CD4-positive, alpha-beta T cell (primary cell): Measurements from ENCODE around the gene RPN2. TPM values are rescaled to one million over a fixed set of nuclear protein-coding genes. Genes with fewer than 3 reads are reported as not detected.

Experiments used
- ATAC-seq: fragments of 200-7000 bp; cut with Tn5 transposase; one replicate; pipeline ENCODE4 v1.10.0; 2022; ENCODE audit warnings: mild to moderate bottlenecking; ENCODE audit not compliant: poor library complexity
- CTCF ChIA-PET: fragments of 350-600 bp; sonication (Branson Sonifier 250); formaldehyde crosslinking; loops from one replicate; lab custom pipeline; 2021; ENCODE audit warnings: antibody characterized with exemption, inconsistent platforms; lab: Charles Lee
- POLR2A ChIA-PET: fragments of 350-600 bp; sonication (Branson Sonifier 250); formaldehyde crosslinking; loops from one replicate; lab custom pipeline; 2021; ENCODE audit warnings: antibody characterized with exemption, inconsistent platforms; lab: Charles Lee
- DNase-seq, 14 experiments: peaks; one replicate each; pipeline ENCODE4 v3.0.0-alpha.2; 2013 to 2020; ENCODE audit warnings: mixed read lengths in 2 of 14
- H3K27ac ChIP-seq, 2 donors: one replicate each; pipeline versions ENCODE4 v1.5.1 to v1.7.0; 2013; ENCODE audit warnings: low read length in 2 of 2, low read depth in 1 of 2, mild to moderate bottlenecking in 1 of 2
- H3K27me3 ChIP-seq, 2 experiments: 1 replicate in 1 of 2; 2 replicates in 1 of 2; pipeline versions ENCODE4 v1.6.1 to v1.7.0; 2013; ENCODE audit warnings: low read length in 2 of 2, control low read depth in 1 of 2, mild to moderate bottlenecking in 1 of 2, moderate library complexity in 1 of 2; ENCODE audit not compliant: insufficient read depth in 2 of 2, control insufficient read depth in 1 of 2
- H3K36me3 ChIP-seq: one replicate; pipeline ENCODE4 v1.6.1; 2013; ENCODE audit warnings: low read length, control low read depth; ENCODE audit not compliant: insufficient read depth
- H3K4me1 ChIP-seq: one replicate; pipeline ENCODE4 v1.6.1; 2013; ENCODE audit warnings: low read length, control low read depth; ENCODE audit not compliant: insufficient read depth
- H3K4me3 ChIP-seq: one replicate; pipeline ENCODE4 v1.5.1; 2013; ENCODE audit warnings: mild to moderate bottlenecking, low read length, moderate library complexity
- H3K9me3 ChIP-seq, 2 experiments: 1 replicate in 1 of 2; 2 replicates in 1 of 2; pipeline versions ENCODE4 v1.6.1 to v1.7.0; 2013; ENCODE audit warnings: low read length in 2 of 2, mild to moderate bottlenecking in 2 of 2, control low read depth in 1 of 2, moderate library complexity in 1 of 2; ENCODE audit not compliant: control insufficient read depth in 1 of 2, insufficient read depth in 1 of 2
- H3K27ac Mint-ChIP-seq: one replicate; pipeline ENCODE4 v1.8.0; 2020; ENCODE audit warnings: mixed read lengths
- H3K27me3 Mint-ChIP-seq: one replicate; pipeline ENCODE4 v1.8.0; 2021; ENCODE audit warnings: mixed read lengths
- H3K36me3 Mint-ChIP-seq: one replicate; pipeline ENCODE4 v1.8.0; 2021; ENCODE audit warnings: low read depth, mixed read lengths
- H3K4me1 Mint-ChIP-seq: one replicate; pipeline ENCODE4 v1.8.0; 2021; ENCODE audit warnings: low read depth, mixed read lengths
- H3K4me3 Mint-ChIP-seq: one replicate; pipeline ENCODE4 v1.8.0; 2020; ENCODE audit warnings: mild to moderate bottlenecking, mixed read lengths
- H3K9me3 Mint-ChIP-seq: one replicate; pipeline ENCODE4 v1.8.0; 2020; ENCODE audit warnings: mixed read lengths
- CTCF ChIP-seq: fragments of 200-600 bp; IDR thresholded peaks from one replicate; pipeline ENCODE4 v1.8.0; 2022; ENCODE audit warnings: antibody characterized with exemption, mild to moderate bottlenecking
- intact Hi-C, 2 experiments: fragments of 100-400 bp; cut with DNase I in 1 of 2; cut with micrococcal nuclease in 1 of 2; formaldehyde crosslinking; loops; one replicate each; pipeline versions ENCODE4 v1.15.1 to v1.9.0; 2023 to 2025; cut with DNase I, micrococcal nuclease
- total RNA-seq, 174 experiments: library from RNA in 2 of 174; stranded (reverse) in 2 of 174; gene quantifications; one replicate each; pipeline ENCODE4 v1.2.3 and lab custom pipeline; 2021 to 2026

The RPN2 gene
- total RNA-seq, 2 experiments from 2014 or later, result 62.8 to 65.8 TPM

GRCh38 chr20:37218976-37219375 lies 39.8 kb downstream of the RPN2 start:
- Mint-ChIP-seq H3K27me3 (no peaks in the 10 kb centered on the region), H3K4me1 (peaks cover 4% of the 10 kb centered on the region), H3K4me3 (no peak overlapping the region), H3K27ac (no peak overlapping the region), H3K9me3 (no peaks in the 10 kb centered on the region), H3K36me3 (peaks cover 85% of the 10 kb centered on the region)
- no peaks in the 10 kb centered on the region for H3K27me3 ChIP-seq
- TF ChIP-seq CTCF, result no peak
- ChIA-PET CTCF (no interaction called here), POLR2A (no interaction called here)
- H3K4me1 ChIP-seq, result no peaks in the 10 kb centered on the region
- no peaks in the 10 kb centered on the region for H3K9me3 ChIP-seq
- H3K36me3 ChIP-seq, result peaks cover 77% of the 10 kb centered on the region
- H3K4me3 ChIP-seq, result no peak overlapping the region
- DNase-seq (no peak), ATAC-seq (no peak)
- intact Hi-C loops, result no loop called here
- no peak overlapping the region for H3K27ac ChIP-seq

GRCh38 chr20:37219751-37220668 lies 40.9 kb downstream of the RPN2 start:
- no peak overlapping the region for H3K27ac Mint-ChIP-seq
- H3K36me3 ChIP-seq, result peaks cover 79% of the 10 kb centered on the region
- ChIA-PET POLR2A (no interaction called here), CTCF (interaction anchor here (0.9 kb wide), 1 partner anchor 13 kb away, joined by 4 read pairs; no protein-coding TSS in a partner anchor)
- H3K27me3 Mint-ChIP-seq, result no peaks in the 10 kb centered on the region
- no peak overlapping the region for H3K4me3 Mint-ChIP-seq
- TF ChIP-seq CTCF, result no peak
- H3K4me1 ChIP-seq, result no peaks in the 10 kb centered on the region
- intact Hi-C loops, result no loop called here
- no peak overlapping the region for H3K4me3 ChIP-seq
- H3K27me3 ChIP-seq, result no peaks in the 10 kb centered on the region
- peaks cover 4% of the 10 kb centered on the region for H3K4me1 Mint-ChIP-seq
- H3K27ac ChIP-seq, result no peak overlapping the region
- DNase-seq, result no peak
- ATAC-seq, result no peak
- peaks cover 85% of the 10 kb centered on the region for H3K36me3 Mint-ChIP-seq
- H3K9me3 Mint-ChIP-seq, result no peaks in the 10 kb centered on the region
- H3K9me3 ChIP-seq, result no peaks in the 10 kb centered on the region

- ChIA-PET CTCF (interaction anchor here (0.9 kb wide), 1 partner anchor 13 kb away, joined by 4 read pairs; no protein-coding TSS in a partner anchor), POLR2A (no interaction called here)
- Mint-ChIP-seq H3K27ac (no peak overlapping the region), H3K4me1 (peaks cover 4% of the 10 kb centered on the region), H3K9me3 (no peaks in the 10 kb centered on the region), H3K4me3 (no peak overlapping the region), H3K36me3 (peaks cover 85% of the 10 kb centered on the region), H3K27me3 (no peaks in the 10 kb centered on the region)
- peaks cover 82% of the 10 kb centered on the region for H3K36me3 ChIP-seq
- TF ChIP-seq CTCF, result no peak
- no peak for DNase-seq
- no peaks in the 10 kb centered on the region for H3K9me3 ChIP-seq
- no peaks in the 10 kb centered on the region for H3K27me3 ChIP-seq
- H3K4me1 ChIP-seq, result no peaks in the 10 kb centered on the region
- ATAC-seq, result no peak
- no peak overlapping the region for H3K4me3 ChIP-seq
- H3K27ac ChIP-seq, result no peak overlapping the region
- intact Hi-C loops, result no loop called here
These were observed 41.6 kb downstream of the RPN2 start for GRCh38 chr20:37220731-37221130.
